ENCODE results near the gene APOOL. TPM values are rescaled to one million over a fixed set of nuclear protein-coding genes. Genes with fewer than 3 reads are reported as not detected.

Gene APOOL
- total and polyA plus RNA-seq, 9 of the 15 experiments (the other 6 are each of a cell fraction or from before 2014, with no cell fraction given) = 4.6 to 20.5 (median 10.2) TPM

DNA sequence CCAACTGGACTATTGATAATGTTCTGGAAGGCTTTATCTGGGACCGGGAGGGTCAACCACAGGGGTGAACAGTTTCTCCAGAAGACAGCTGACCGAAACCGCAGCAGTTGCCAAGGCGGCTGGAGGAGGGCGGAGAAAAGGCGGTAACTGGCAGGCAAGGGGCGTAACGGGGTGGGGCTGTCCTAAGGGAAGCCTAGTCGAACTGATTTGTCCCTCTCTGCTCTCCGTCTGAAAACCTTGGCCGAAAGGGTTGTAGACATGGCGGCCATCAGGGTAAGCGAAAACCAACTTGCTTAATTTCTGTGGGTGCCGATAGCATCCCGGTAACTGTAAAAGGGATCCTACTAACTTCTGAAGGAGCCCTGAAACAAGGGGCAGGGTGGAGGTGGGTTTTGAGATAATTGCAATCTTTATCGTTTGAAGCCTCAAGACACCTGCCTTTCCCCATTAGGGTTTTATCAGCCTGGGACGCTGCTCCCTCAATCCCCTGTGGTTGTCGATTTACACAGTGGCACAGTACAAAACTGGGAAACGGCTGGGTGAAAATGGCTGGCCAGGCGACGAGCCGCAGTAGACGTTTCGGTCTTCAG lies at the start of gene APOOL (continued):
- TF ChIP-seq ZBTB2 (IDR thresholded peaks at IDR 0.05) = no peak
- no peak for TF ChIP-seq CCNT2 (IDR thresholded peaks at IDR 0.05; ENCODE audit: borderline replicate concordance, extremely low read depth, insufficient read length, low read depth, low read length)
- no peak for TF ChIP-seq MED1 (CRISPR knock-in tag; IDR thresholded peaks at IDR 0.05; ENCODE audit: borderline replicate concordance)
- TF ChIP-seq NFRKB (IDR thresholded peaks at IDR 0.05; ENCODE audit: low read depth) = peak; percentile 86
- TF ChIP-seq HDGF (IDR thresholded peaks at IDR 0.05) = no peak
- no peak for TF ChIP-seq CHAMP1 (IDR thresholded peaks at IDR 0.05)
- no peak for TF ChIP-seq ZNF780A (CRISPR knock-in tag; IDR thresholded peaks at IDR 0.05)
- no peak for TF ChIP-seq TEAD2 (tag; IDR thresholded peaks at IDR 0.05)
- TF ChIP-seq SMARCA4 (IDR thresholded peaks at IDR 0.05) = 0 out of 2 replicates have a peak, but pooled peaks have one; percentile 11
- no peak for TF ChIP-seq MBD2 (IDR thresholded peaks at IDR 0.05; ENCODE audit: borderline replicate concordance, low read depth)
- no peak for TF ChIP-seq TGIF2 (CRISPR knock-in tag; IDR thresholded peaks at IDR 0.05)
- no peak for TF ChIP-seq POU5F1 (IDR thresholded peaks at IDR 0.05; ENCODE audit: borderline replicate concordance, low read depth, low read length, partially characterized antibody)
- no peak for TF ChIP-seq ZKSCAN8 (CRISPR knock-in tag; IDR thresholded peaks at IDR 0.05)
- TF ChIP-seq MCM7 (IDR thresholded peaks at IDR 0.05) = no peak
- TF ChIP-seq CSDE1 (IDR thresholded peaks at IDR 0.05) = no peak
- peak in 1 of 2 experiments; percentile 34; a peak in 1 of 4 replicates for TF ChIP-seq FOXK2 (conservative IDR thresholded peaks at IDR 0.05 in 1 of 2, IDR thresholded peaks at IDR 0.05 in 1 of 2; ENCODE audit: low read depth in 2 of 2)
- no peak for TF ChIP-seq HNRNPL (IDR thresholded peaks at IDR 0.05; ENCODE audit: low read depth, low read length)
- TF ChIP-seq RCOR1 (IDR thresholded peaks at IDR 0.05; ENCODE audit: borderline replicate concordance in 1 of 2, low read depth in 2 of 2, low read length in 2 of 2) = 0 out of 4 replicates have a peak, but pooled peaks of 1 of the 2 experiments have one; percentile 8
